Ovary (tissue), 9 donors: ENCODE results near the gene PDF. TPM values are rescaled to one million over a fixed set of nuclear protein-coding genes. Genes with fewer than 3 reads are reported as not detected.

ENCODE experiments used
- DNase-seq, 5 donors: peaks; one replicate each; pipeline ENCODE4 v3.0.0-alpha.2; 2019 to 2020
- H3K27ac ChIP-seq, 2 donors: fragments of 200-600 bp; one replicate each; pipeline versions ENCODE4 v1.5.1 to v1.8.0; 2019 to 2022
- H3K27me3 ChIP-seq: fragments of 200-600 bp; one replicate; pipeline ENCODE4 v1.8.0; 2022
- H3K36me3 ChIP-seq: fragments of 200-600 bp; sonication (generic); one replicate; pipeline ENCODE4 v1.5.1; 2019
- H3K4me1 ChIP-seq: one replicate; pipeline ENCODE4 v1.8.1; 2013; ENCODE audit warnings: mild to moderate bottlenecking, moderate library complexity; ENCODE audit not compliant: insufficient read depth
- H3K4me3 ChIP-seq: fragments of 200-600 bp; sonication (generic); one replicate; pipeline ENCODE4 v1.5.1; 2017
- H3K9me3 ChIP-seq, 2 donors: fragments of 200-600 bp in 1 of 2; sonication (generic) in 1 of 2; one replicate each; pipeline versions ENCODE4 v1.5.1 to v1.8.1; 2013 to 2019; ENCODE audit warnings: mild to moderate bottlenecking in 1 of 2, moderate library complexity in 1 of 2
- CTCF ChIP-seq, 3 donors: fragments of 450-650 bp in 2 of 3; fragments of 200-600 bp in 1 of 3; IDR thresholded peaks; one replicate each; pipeline versions ENCODE4 v1.5.1 to v1.8.0; 2016 to 2022; ENCODE audit warnings: antibody characterized with exemption in 3 of 3, mild to moderate bottlenecking in 1 of 3
- EP300 ChIP-seq: sonication (generic); formaldehyde crosslinking; IDR thresholded peaks from one replicate; pipeline ENCODE4 v1.6.1; 2017; ENCODE audit warnings: antibody characterized with exemption
- POLR2A ChIP-seq: fragments of 450-650 bp; IDR thresholded peaks from one replicate; pipeline ENCODE4 v1.6.1; 2017; ENCODE audit warnings: antibody characterized with exemption, mild to moderate bottlenecking, moderate library complexity
- WGBS, 3 donors: extraction: QIAGEN DNeasy Blood & Tissue Kit in 1 of 3; methylation state at CpG; one replicate each; pipeline versions ENCODE4 v1.1.5 to v1.1.7; 2013 to 2017; 5-methylcytosine and 5-hydroxymethylcytosine counted together
- intact Hi-C, 4 donors: fragments of 100-400 bp; cut with DNase I; formaldehyde crosslinking; loops; one replicate each; pipeline versions ENCODE4 v1.11.0 to v1.15.1; 2022 to 2023
- polyA plus RNA-seq, 2 donors: library from polyadenylated mRNA; stranded (reverse); fragments of 200-250 nt in 1 of 2; fragments of 350-450 nt in 1 of 2; fragmentation: Illumina TruSeq in 1 of 2; extraction: RNeasy Lipid Tissue Mini Kit (QIAGEN cat#74804) in 1 of 2; gene quantifications; one replicate each; pipeline ENCODE4 v1.2.3, GENCODE V29; 2013 to 2014
- total RNA-seq, 7 donors: library from RNA; depleted of rRNA in 2 of 7; stranded (reverse); fragments of >200 nt in 2 of 7; fragmentation: NEBNext Ultra II Directional in 3 of 7; extraction: Animal tissue kit (Norgen Biotek cat#: 25700) in 3 of 7; gene quantifications; one replicate each; pipeline versions ENCODE4 v1.1.0 to v1.2.4, GENCODE V29; 2016 to 2023
- donor health status: DM: no; HTN: no; CAD: no; lungs with moderate emphysema.
- donor health status: DM: no; HTN: no; CAD: no.
- donor health status: Bipolar disorder and iron deficiency.
- donor health status: DM: yes; HTN: yes; CAD: no.
- donor health status: DM: no; HTN: no; CAD: no.
- donor health status: DM: yes; HTN: yes; CAD: no.

Gene PDF
- total and polyA plus RNA-seq, 9 donors: 2.4 to 14.3 (median 10.4) TPM; not detected in 1

GRCh38 chr16:69319381-69319780 is 11.0 kb downstream of the PDF start:
- Histone ChIP-seq H3K36me3 (no peaks in the 10 kb centered on the region), H3K27ac (no peak overlapping the region), H3K4me1 (no peaks in the 10 kb centered on the region), H3K4me3 (no peak overlapping the region), H3K27me3 (no peaks in the 10 kb centered on the region), H3K9me3 (no peaks in the 10 kb centered on the region)
- DNase-seq: peak in 1 of 5 donors; percentile 13
- intact Hi-C loops: no loop called here
- 82 to 85% (median 83%) methylated on average over 9 of the region's 9 CpGs for WGBS, 3 donors
- TF ChIP-seq CTCF (IDR thresholded peaks at IDR 0.05) (no peak), POLR2A (no peak)

DNA sequence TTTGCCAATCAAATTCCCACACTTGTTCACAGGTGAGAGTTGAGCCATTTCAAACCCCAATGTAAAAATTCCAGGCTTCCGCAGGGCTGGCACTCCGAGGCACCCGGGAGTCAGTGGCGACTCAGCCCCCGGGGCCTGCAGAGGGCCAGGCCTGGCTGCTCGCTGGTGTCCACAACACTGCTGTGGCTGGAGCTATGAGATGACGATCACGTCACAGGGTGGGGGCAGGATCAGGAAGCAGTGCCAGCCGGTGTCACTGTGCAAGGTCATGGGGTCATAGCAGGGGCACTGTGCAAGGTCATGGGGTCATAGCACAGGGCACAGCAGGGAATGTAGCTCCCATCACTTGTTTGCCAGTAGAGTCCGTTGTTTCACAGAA is 11.5 kb downstream of the PDF start:
- H3K27ac ChIP-seq: no peak overlapping the region
- no peaks in the 10 kb centered on the region for H3K36me3 ChIP-seq
- H3K4me1 ChIP-seq: no peaks in the 10 kb centered on the region
- intact Hi-C loops: no loop called here
- no peak overlapping the region for H3K4me3 ChIP-seq
- TF ChIP-seq CTCF (IDR thresholded peaks at IDR 0.05) (no peak), POLR2A (no peak), EP300 (no peak)
- no peaks in the 10 kb centered on the region for H3K27me3 ChIP-seq
- peak in 1 of 5 donors; percentile 18 for DNase-seq
- H3K9me3 ChIP-seq: no peaks in the 10 kb centered on the region
- 67 to 75% (median 70%) methylated on average over 10 of the region's 10 CpGs for WGBS, 3 donors

GRCh38 chr16:69318177-69318910 is 12.0 kb downstream of the PDF start:
- Histone ChIP-seq H3K9me3 (no peaks in the 10 kb centered on the region), H3K27me3 (no peaks in the 10 kb centered on the region), H3K36me3 (no peaks in the 10 kb centered on the region), H3K4me1 (no peaks in the 10 kb centered on the region), H3K27ac (no peak overlapping the region), H3K4me3 (no peak overlapping the region)
- TF ChIP-seq POLR2A: no peak
- TF ChIP-seq CTCF (IDR thresholded peaks at IDR 0.05): no peak
- intact Hi-C loops: no loop called here
- peak in 1 of 5 donors; percentile 12 for DNase-seq
- 88 to 91% (median 89%) methylated on average over 30 of the region's 30 CpGs for WGBS, 3 donors

- Histone ChIP-seq H3K4me1 (peaks cover 2% of the 10 kb centered on the region), H3K4me3 (no peak overlapping the region), H3K27me3 (no peaks in the 10 kb centered on the region), H3K27ac (no peak overlapping the region), H3K36me3 (no peaks in the 10 kb centered on the region), H3K9me3 (no peaks in the 10 kb centered on the region)
- DNase-seq: peak in 1 of 5 donors; percentile 13
- WGBS, 3 donors: 88 to 91% (median 89%) methylated on average over 17 of the region's 17 CpGs
- intact Hi-C loops: no loop called here
- TF ChIP-seq EP300 (no peak), CTCF (IDR thresholded peaks at IDR 0.05) (no peak), POLR2A (no peak)
Measured at GRCh38 chr16:69316595-69317034, 13.8 kb downstream of the PDF start.
